H1 (cell line): ENCODE results near the gene LLPH. TPM values are rescaled to one million over a fixed set of nuclear protein-coding genes. Genes with fewer than 3 reads are reported as not detected.

Experiments used
- CTCF ChIA-PET: fragments of 300-600 bp; sonication (Branson Sonifier 250); formaldehyde crosslinking; loops from one replicate; lab custom pipeline; 2021; ENCODE audit not compliant: partially characterized antibody; lab: Charles Lee
- POLR2A ChIA-PET: fragments of 300-600 bp; sonication (Branson Sonifier 250); formaldehyde crosslinking; loops from one replicate; lab custom pipeline; 2021; ENCODE audit warnings: inconsistent platforms; ENCODE audit not compliant: partially characterized antibody; lab: Charles Lee
- DNase-seq, 2 experiments: peaks; one replicate each; pipeline versions ENCODE4 v3.0.0 to v3.0.0-alpha.2; 2010 to 2022; ENCODE audit warnings: low spot score in 2 of 2, low read depth in 1 of 2, mixed read lengths in 1 of 2
- FAIRE-seq: peaks from 2 replicates; lab custom pipeline; 2011; peaks lifted over from hg19 to GRCh38; lab: Jason Lieb, UNC
- H2AFZ ChIP-seq: 2 replicates; pipeline ENCODE4 v1.8.1; 2012; ENCODE audit warnings: low read length, inconsistent platforms
- H2AK5ac ChIP-seq: 2 replicates; pipeline ENCODE4 v1.6.1; 2013; ENCODE audit warnings: low read depth, low read length
- H2BK120ac ChIP-seq: replicated peaks from 2 replicates; pipeline ENCODE3; 2013; ENCODE audit warnings: low read depth, low read length, inconsistent platforms
- H2BK12ac ChIP-seq: 2 replicates; pipeline ENCODE4 v1.6.1; 2013; ENCODE audit warnings: low read depth, low read length
- H2BK15ac ChIP-seq: 2 replicates; pipeline ENCODE4 v1.6.1; 2013; ENCODE audit warnings: low read length
- H2BK20ac ChIP-seq: 2 replicates; pipeline ENCODE4 v1.6.1; 2013; ENCODE audit warnings: low read length
- H2BK5ac ChIP-seq: 2 replicates; pipeline ENCODE4 v1.6.1; 2013; ENCODE audit warnings: low read depth, low read length
- H3K14ac ChIP-seq: 2 replicates; pipeline ENCODE4 v1.6.1; 2013; ENCODE audit warnings: inconsistent platforms; ENCODE audit not compliant: insufficient read length
- H3K18ac ChIP-seq: 2 replicates; pipeline ENCODE4 v1.6.1; 2013; ENCODE audit warnings: low read length; ENCODE audit errors: extremely low read depth
- H3K23ac ChIP-seq: 2 replicates; pipeline ENCODE4 v1.6.1; 2013; ENCODE audit warnings: inconsistent platforms; ENCODE audit not compliant: insufficient read length
- H3K23me2 ChIP-seq: 2 replicates; pipeline ENCODE4 v1.6.1; 2013; ENCODE audit warnings: low read depth, low read length
- H3K27ac ChIP-seq: 2 replicates; pipeline ENCODE4 v1.6.1; 2011; ENCODE audit warnings: low read depth, low read length, inconsistent platforms
- H3K27me3 ChIP-seq, 4 experiments: replicated peaks in 1 of 4; 1 replicate in 1 of 4; 2 replicates in 3 of 4; pipeline versions ENCODE4 v1.6.1 to v1.8.1; 2011 to 2013; ENCODE audit warnings: low read length in 3 of 4, mild to moderate bottlenecking in 3 of 4, inconsistent platforms in 2 of 4, mixed read lengths in 2 of 4, moderate library complexity in 1 of 4; ENCODE audit not compliant: control insufficient read depth in 3 of 4, insufficient read depth in 3 of 4; ENCODE audit errors: extremely low read depth in 1 of 4
- H3K36me3 ChIP-seq, 4 experiments: 2 replicates each; pipeline versions ENCODE4 v1.6.1 to v1.8.1; 2011 to 2013; ENCODE audit warnings: mild to moderate bottlenecking in 4 of 4, low read length in 3 of 4, moderate library complexity in 2 of 4, control low read depth in 1 of 4, inconsistent platforms in 1 of 4; ENCODE audit not compliant: insufficient read depth in 4 of 4, control insufficient read depth in 2 of 4
- H3K4ac ChIP-seq: replicated peaks from 2 replicates; pipeline ENCODE3; 2013; ENCODE audit warnings: low read length, low read depth, mixed read lengths, inconsistent platforms; ENCODE audit not compliant: insufficient read length
- H3K4me1 ChIP-seq, 4 experiments: replicated peaks in 1 of 4; 1 replicate in 1 of 4; 2 replicates in 3 of 4; pipeline versions ENCODE4 v1.6.1 to v1.8.1; 2011 to 2013; ENCODE audit warnings: low read length in 3 of 4, inconsistent platforms in 2 of 4, mixed read lengths in 1 of 4; ENCODE audit not compliant: insufficient read depth in 4 of 4, control insufficient read depth in 3 of 4
- H3K4me2 ChIP-seq, 2 experiments: 2 replicates each; pipeline versions ENCODE4 v1.6.1 to v1.8.1; 2011 to 2013; ENCODE audit warnings: low read depth in 2 of 2, low read length in 2 of 2, control low read depth in 1 of 2, inconsistent platforms in 1 of 2, mild to moderate bottlenecking in 1 of 2; ENCODE audit not compliant: insufficient read depth in 1 of 2
- H3K4me3 ChIP-seq, 4 experiments: fragments of 200-600, 300-600 bp in 1 of 4; sonication (generic), shearing (Covaris generic), sonication (Bioruptor Twin) in 1 of 4; 2 replicates each; pipeline versions ENCODE4 v1.5.1 to v1.8.1; 2011 to 2016; ENCODE audit warnings: low read length in 4 of 4, low read depth in 3 of 4, control low read depth in 2 of 4, inconsistent platforms in 2 of 4, mild to moderate bottlenecking in 2 of 4, mixed read lengths in 1 of 4, moderate library complexity in 1 of 4; ENCODE audit not compliant: insufficient read depth in 2 of 4; ENCODE audit errors: extremely low read depth in 1 of 4
- H3K56ac ChIP-seq: replicated peaks from 2 replicates; pipeline ENCODE3; 2013; ENCODE audit warnings: low read depth, mild to moderate bottlenecking, mixed read lengths, low read length, inconsistent platforms; ENCODE audit not compliant: insufficient read length
- H3K79me1 ChIP-seq: 2 replicates; pipeline ENCODE4 v1.6.1; 2013; ENCODE audit warnings: low read depth, low read length, control low read depth
- H3K79me2 ChIP-seq, 2 experiments: 2 replicates each; pipeline versions ENCODE4 v1.6.1 to v1.8.1; 2012 to 2013; ENCODE audit warnings: low read length in 2 of 2, mild to moderate bottlenecking in 2 of 2, inconsistent platforms in 1 of 2; ENCODE audit not compliant: insufficient read depth in 2 of 2, control insufficient read depth in 1 of 2
- H3K9ac ChIP-seq, 4 experiments: replicated peaks in 1 of 4; 1 replicate in 1 of 4; 2 replicates in 3 of 4; pipeline versions ENCODE4 v1.6.1 to v1.8.1; 2011 to 2013; ENCODE audit warnings: low read depth in 3 of 4, low read length in 3 of 4, control low read depth in 2 of 4, mild to moderate bottlenecking in 2 of 4, moderate library complexity in 2 of 4, inconsistent platforms in 1 of 4; ENCODE audit errors: extremely low read depth in 1 of 4
- H3K9me3 ChIP-seq, 2 experiments: 2 replicates each; pipeline versions ENCODE4 v1.6.1 to v1.8.1; 2012 to 2013; ENCODE audit warnings: mild to moderate bottlenecking in 2 of 2, moderate library complexity in 2 of 2, control low read depth in 1 of 2, inconsistent platforms in 1 of 2, low read depth in 1 of 2, low read length in 1 of 2, mixed read lengths in 1 of 2; ENCODE audit not compliant: insufficient read depth in 2 of 2
- H4K20me1 ChIP-seq, 2 experiments: replicated peaks in 1 of 2; 2 replicates each; pipeline versions ENCODE3 to v1.8.1; 2011 to 2013; ENCODE audit warnings: inconsistent platforms in 2 of 2, low read length in 2 of 2, mild to moderate bottlenecking in 1 of 2; ENCODE audit not compliant: insufficient read depth in 2 of 2, control insufficient read depth in 1 of 2
- H4K5ac ChIP-seq: 2 replicates; pipeline ENCODE4 v1.6.1; 2013; ENCODE audit warnings: low read length, low read depth, mixed read lengths, inconsistent platforms; ENCODE audit not compliant: insufficient read length
- H4K8ac ChIP-seq: 2 replicates; pipeline ENCODE4 v1.8.0; 2013; ENCODE audit warnings: mild to moderate bottlenecking, moderate library complexity, low read length, inconsistent platforms; ENCODE audit not compliant: insufficient read depth; ENCODE audit errors: extremely low read depth
- H4K91ac ChIP-seq: replicated peaks from 2 replicates; pipeline ENCODE3; 2013; ENCODE audit warnings: low read length, mixed read lengths, inconsistent platforms; ENCODE audit not compliant: insufficient read length
- ATF2 ChIP-seq: IDR thresholded peaks from 2 replicates; pipeline ENCODE4 v1.6.1; 2012; ENCODE audit warnings: low read length, inconsistent platforms
- CBX8 ChIP-seq: fragments of 300-800, 300-1000 bp; sonication (generic); IDR thresholded peaks from 2 replicates; pipeline ENCODE4 v1.7.1; 2016; ENCODE audit warnings: low read depth, low read length, borderline replicate concordance
- CHD1 ChIP-seq: IDR thresholded peaks from 2 replicates; pipeline ENCODE4 v1.6.1; 2012; ENCODE audit warnings: low read depth, low read length, improper control_type of control experiment
- CHD2 ChIP-seq: IDR thresholded peaks from 2 replicates; pipeline ENCODE4 v1.6.1; 2012; ENCODE audit warnings: low read length, improper control_type of control experiment
- EP300 ChIP-seq, 2 experiments: IDR thresholded peaks; 1 replicate in 1 of 2; 2 replicates in 1 of 2; pipeline ENCODE4 v1.6.1; 2011 to 2012; ENCODE audit warnings: low read depth in 2 of 2, low read length in 2 of 2, mild to moderate bottlenecking in 2 of 2, borderline replicate concordance in 1 of 2, inconsistent platforms in 1 of 2, moderate library complexity in 1 of 2
- JUN ChIP-seq: IDR thresholded peaks from 2 replicates; pipeline ENCODE4 v1.6.1; 2011; ENCODE audit warnings: low read depth, mild to moderate bottlenecking, improper control_type of control experiment, low read length
- KDM1A ChIP-seq: fragments of 200-600, 300-600 bp; sonication (generic); IDR thresholded peaks from 2 replicates; pipeline ENCODE4 v1.7.1; 2016; ENCODE audit warnings: mild to moderate bottlenecking, low read length, borderline replicate concordance
- KDM4A ChIP-seq: IDR thresholded peaks from one replicate; pipeline ENCODE4 v1.7.1; 2012; ENCODE audit warnings: low read depth, mild to moderate bottlenecking, moderate library complexity, low read length, inconsistent platforms; ENCODE audit not compliant: severe bottlenecking
- NRF1 ChIP-seq: IDR thresholded peaks from 2 replicates; pipeline ENCODE4 v1.6.1; 2011; ENCODE audit warnings: mild to moderate bottlenecking, low read depth, low read length, improper control_type of control experiment
- PHF8 ChIP-seq: fragments of 200-600 bp; sonication (generic); conservative IDR thresholded peaks from 2 replicates; pipeline ENCODE4 v1.7.1; 2012; ENCODE audit warnings: low read depth, mild to moderate bottlenecking, inconsistent platforms, low read length, moderate library complexity
- RFX5 ChIP-seq: IDR thresholded peaks from 2 replicates; pipeline ENCODE4 v1.6.1; 2011; ENCODE audit warnings: low read depth, low read length, improper control_type of control experiment, borderline replicate concordance
- SP2 ChIP-seq: IDR thresholded peaks from 2 replicates; pipeline ENCODE4 v1.6.1; 2012; ENCODE audit warnings: mild to moderate bottlenecking, low read length, inconsistent platforms
- ZNF274 ChIP-seq: IDR thresholded peaks from 2 replicates; pipeline ENCODE4 v1.7.0; 2012; ENCODE audit warnings: low read length, borderline replicate concordance; ENCODE audit errors: extremely low read depth
- WGBS, 2 experiments: shearing (Covaris generic) in 1 of 2; methylation state at CpG; one replicate each; pipeline versions ENCODE4 v1.1.6 to v1.1.7; 2013 to 2015; ENCODE audit warnings: low lambda C conversion rate in 2 of 2, mixed read lengths in 2 of 2, inconsistent platforms in 1 of 2, low coverage in 1 of 2, missing lambda C conversion rate in 1 of 2; ENCODE audit not compliant: insufficient replicate concordance in 2 of 2, insufficient coverage in 1 of 2, insufficient read length in 1 of 2; ENCODE audit errors: extremely low coverage in 1 of 2, missing lambda C conversion rate in 1 of 2; 5-methylcytosine and 5-hydroxymethylcytosine counted together
- polyA plus RNA-seq, 7 experiments: library from polyadenylated mRNA; depleted of rRNA in 3 of 7; stranded (reverse) in 5 of 7; unstranded in 2 of 7; fragments of >200 nt in 5 of 7; fragments of 200-250 nt in 2 of 7; gene quantifications; 1 replicate in 5 of 7; 2 replicates in 1 of 7; 4 replicates in 1 of 7; pipeline versions ENCODE4 v1.2.1 to v1.2.3, GENCODE V29; 2011 to 2013; ENCODE audit warnings: missing spikeins in 2 of 7, mixed read lengths in 2 of 7
- total RNA-seq: library from RNA; stranded (reverse); fragmentation: NEBNext Ultra II Directional; extraction: Animal tissue kit (Norgen Biotek cat#: 25700); gene quantifications from 2 replicates; pipeline ENCODE4 v1.2.1, GENCODE V29; 2021

The LLPH gene
- total and polyA plus RNA-seq, 2 of the 8 experiments (the other 6 are each of a cell fraction or from before 2014, with no cell fraction given), result 2.3 to 31.3 TPM

DNA sequence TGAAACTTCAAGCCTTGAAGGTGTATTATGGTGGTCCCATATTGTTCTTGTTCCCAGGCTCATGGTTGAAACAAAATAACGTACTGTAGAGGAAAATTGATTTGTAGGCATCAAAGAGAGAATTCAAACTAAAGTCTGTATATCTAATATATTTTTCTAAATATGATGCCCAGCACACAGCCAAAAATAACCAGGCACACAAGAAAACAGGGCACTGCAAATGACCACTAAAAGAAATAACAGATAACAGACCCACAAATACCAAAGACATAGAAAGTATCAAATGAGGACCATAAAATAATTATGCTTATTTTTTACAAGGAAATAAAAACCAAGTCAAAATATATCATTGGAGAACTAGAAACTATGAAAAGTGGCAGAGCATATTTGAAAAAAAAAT, 46.8 kb downstream of the LLPH start:
- H3K4me2 ChIP-seq, result no peak overlapping the region
- H3K4me1 ChIP-seq, result no peaks in the 10 kb centered on the region
- H3K36me3 ChIP-seq, result no peaks in the 10 kb centered on the region
- H2AFZ ChIP-seq, result no peak overlapping the region
- CTCF ChIA-PET, result interaction anchor here (1.3 to 3.2 kb wide), 3 partner anchors 20 to 527 kb away, joined by 3 to 11 read pairs (median 4); no protein-coding TSS in a partner anchor
- 100% methylated on average over 1 of the region's 1 CpG; no CpG with 5 or more reads in 1 of the 2 experiments for whole genome bisulfite sequencing, 2 experiments
- no peaks in the 10 kb centered on the region for H4K20me1 ChIP-seq
- H4K91ac ChIP-seq, result no peak overlapping the region
- no peak for DNase-seq
- H3K9me3 ChIP-seq, result no peaks in the 10 kb centered on the region
- H2BK120ac ChIP-seq, result no peak overlapping the region
- H3K14ac ChIP-seq, result no peak overlapping the region
- no peak overlapping the region for H2BK12ac ChIP-seq
- no peak overlapping the region for H3K23ac ChIP-seq
- H3K23me2 ChIP-seq, result no peaks in the 10 kb centered on the region
- H3K56ac ChIP-seq, result no peak overlapping the region
- H2BK5ac ChIP-seq, result no peak overlapping the region
- no peaks in the 10 kb centered on the region for H3K79me1 ChIP-seq
- H3K79me2 ChIP-seq, result no peaks in the 10 kb centered on the region
- H3K4ac ChIP-seq, result no peak overlapping the region
- H3K27ac ChIP-seq, result no peak overlapping the region
- no peak overlapping the region for H3K18ac ChIP-seq
- no peak overlapping the region for H2BK20ac ChIP-seq
- no peak overlapping the region for H4K8ac ChIP-seq
- H2BK15ac ChIP-seq, result no peak overlapping the region
- H3K4me3 ChIP-seq, result no peak overlapping the region
- no peaks in the 10 kb centered on the region for H3K27me3 ChIP-seq
- POLR2A ChIA-PET, result no interaction called here
- H2AK5ac ChIP-seq, result no peak overlapping the region
- FAIRE-seq, result no peak
- H4K5ac ChIP-seq, result no peak overlapping the region
- H3K9ac ChIP-seq, result no peak overlapping the region; a peak in 1 of 7 replicates
- TF ChIP-seq PHF8 (no peak), ZNF274 (no peak), SP2 (no peak), CHD2 (no peak), KDM1A (no peak), CBX8 (no peak), JUN (no peak), KDM4A (no peak), NRF1 (no peak), CHD1 (no peak), EP300 (IDR thresholded peaks at IDR 0.05; ENCODE audit: borderline replicate concordance in 1 of 2, low read depth in 2 of 2, low read length in 2 of 2) (no peak), ATF2 (no peak), RFX5 (no peak)
